Trophoblast cell (in vitro differentiated cells and primary cell): ENCODE results near the gene CEP55.

Experiments used
- DNase-seq, 2 donors: peaks; one replicate each; pipeline ENCODE4 v3.0.0-alpha.2; 2016
- H2AFZ ChIP-seq: 2 replicates; pipeline ENCODE4 v1.6.1; 2013; ENCODE audit warnings: low read length, moderate library complexity, mild to moderate bottlenecking; ENCODE audit not compliant: insufficient read depth, poor library complexity
- H2AK5ac ChIP-seq: 2 replicates; pipeline ENCODE4 v1.6.1; 2013; ENCODE audit warnings: mild to moderate bottlenecking, low read length
- H2BK120ac ChIP-seq: 2 replicates; pipeline ENCODE4 v1.6.1; 2013; ENCODE audit warnings: low read length, mild to moderate bottlenecking, moderate library complexity; ENCODE audit not compliant: insufficient read depth, poor library complexity
- H2BK12ac ChIP-seq: 2 replicates; pipeline ENCODE4 v1.6.1; 2013; ENCODE audit warnings: mild to moderate bottlenecking, low read length, moderate library complexity
- H2BK5ac ChIP-seq: 2 replicates; pipeline ENCODE4 v1.6.1; 2013; ENCODE audit warnings: low read length, low read depth, moderate library complexity, mild to moderate bottlenecking; ENCODE audit not compliant: poor library complexity
- H3K14ac ChIP-seq: 2 replicates; pipeline ENCODE4 v1.6.1; 2013; ENCODE audit warnings: mild to moderate bottlenecking, low read length
- H3K18ac ChIP-seq: 2 replicates; pipeline ENCODE4 v1.6.1; 2013; ENCODE audit warnings: mild to moderate bottlenecking, low read length
- H3K23ac ChIP-seq: 2 replicates; pipeline ENCODE4 v1.6.1; 2013; ENCODE audit warnings: low read length
- H3K27ac ChIP-seq: 2 replicates; pipeline ENCODE4 v1.5.1; 2013; ENCODE audit warnings: low read depth, mild to moderate bottlenecking, inconsistent platforms, low read length, moderate library complexity
- H3K27me3 ChIP-seq: 2 replicates; pipeline ENCODE4 v1.6.1; 2013; ENCODE audit warnings: inconsistent platforms, mild to moderate bottlenecking, low read length, moderate library complexity; ENCODE audit not compliant: insufficient read depth
- H3K36me3 ChIP-seq, 2 experiments: 1 replicate in 1 of 2; 2 replicates in 1 of 2; pipeline ENCODE4 v1.6.1; 2013; ENCODE audit warnings: low read length in 2 of 2, mild to moderate bottlenecking in 2 of 2, moderate library complexity in 1 of 2; ENCODE audit not compliant: insufficient read depth in 2 of 2, control insufficient read depth in 1 of 2
- H3K4ac ChIP-seq: 2 replicates; pipeline ENCODE4 v1.6.1; 2013; ENCODE audit warnings: low read depth, mild to moderate bottlenecking, low read length, moderate library complexity
- H3K4me1 ChIP-seq, 2 experiments: 1 replicate in 1 of 2; 2 replicates in 1 of 2; pipeline ENCODE4 v1.6.1; 2013; ENCODE audit warnings: low read length in 2 of 2, mild to moderate bottlenecking in 2 of 2, moderate library complexity in 1 of 2; ENCODE audit not compliant: insufficient read depth in 2 of 2, control insufficient read depth in 1 of 2
- H3K4me2 ChIP-seq: 2 replicates; pipeline ENCODE4 v1.6.1; 2013; ENCODE audit warnings: inconsistent platforms, mild to moderate bottlenecking, low read length, moderate library complexity
- H3K4me3 ChIP-seq: 2 replicates; pipeline ENCODE4 v1.5.1; 2013; ENCODE audit warnings: mild to moderate bottlenecking, low read depth, low read length, inconsistent platforms
- H3K79me1 ChIP-seq: one replicate; pipeline ENCODE4 v1.6.1; 2013; ENCODE audit warnings: low read length
- H3K79me2 ChIP-seq: 2 replicates; pipeline ENCODE4 v1.6.1; 2013; ENCODE audit warnings: low read length, mild to moderate bottlenecking; ENCODE audit not compliant: control insufficient read depth, insufficient read depth, poor library complexity
- H3K9ac ChIP-seq: 2 replicates; pipeline ENCODE4 v1.6.1; 2013; ENCODE audit warnings: mild to moderate bottlenecking, low read length
- H3K9me3 ChIP-seq: 2 replicates; pipeline ENCODE4 v1.6.1; 2013; ENCODE audit warnings: low read depth, mild to moderate bottlenecking, control low read depth, inconsistent platforms, low read length; ENCODE audit not compliant: insufficient read depth
- H4K12ac ChIP-seq: 2 replicates; pipeline ENCODE4 v1.6.1; 2013; ENCODE audit warnings: low read depth, mild to moderate bottlenecking, low read length, moderate library complexity
- H4K8ac ChIP-seq: 2 replicates; pipeline ENCODE4 v1.6.1; 2013; ENCODE audit warnings: low read depth, mild to moderate bottlenecking, low read length, moderate library complexity
- H4K91ac ChIP-seq: one replicate; pipeline ENCODE4 v1.6.1; 2013; ENCODE audit warnings: low read depth, mild to moderate bottlenecking, low read length, moderate library complexity
- WGBS: extraction: QIAGEN DNeasy Blood & Tissue Kit; methylation state at CpG from one replicate; pipeline ENCODE4 v1.1.7; 2013; ENCODE audit warnings: missing lambda C conversion rate; ENCODE audit not compliant: insufficient read length, insufficient coverage; ENCODE audit errors: extremely low coverage; 5-methylcytosine and 5-hydroxymethylcytosine counted together

CEP55 gene

DNA sequence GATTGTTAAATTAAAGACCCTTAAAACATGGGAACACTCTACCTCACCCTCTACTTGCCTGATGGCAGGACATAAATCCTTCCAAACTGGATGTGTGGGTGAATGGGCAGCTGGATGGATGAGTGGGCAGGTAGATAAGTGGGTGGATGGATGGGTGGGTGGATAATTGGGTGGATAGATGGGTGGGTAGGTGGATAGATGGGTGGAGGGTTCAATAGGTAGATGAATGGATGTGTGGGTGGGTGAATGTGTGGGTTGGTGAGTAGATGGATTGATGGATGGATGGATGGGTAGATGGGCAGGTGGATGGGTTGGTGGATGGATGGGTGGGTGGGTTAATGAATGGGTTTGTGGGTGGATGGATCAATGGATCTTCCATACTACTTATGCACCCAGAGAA, 51.1 kb downstream of the CEP55 start:
- no peak overlapping the region for H4K12ac ChIP-seq
- H3K27ac ChIP-seq = no peak overlapping the region
- H2BK12ac ChIP-seq = no peak overlapping the region
- H4K8ac ChIP-seq = no peak overlapping the region
- H3K27me3 ChIP-seq = no peaks in the 10 kb centered on the region
- H3K4me3 ChIP-seq = no peak overlapping the region
- H4K91ac ChIP-seq = no peak overlapping the region
- H3K36me3 ChIP-seq = no peaks in the 10 kb centered on the region
- no peak overlapping the region for H3K18ac ChIP-seq
- H3K79me2 ChIP-seq = no peaks in the 10 kb centered on the region
- no peak overlapping the region for H3K4me2 ChIP-seq
- H2AK5ac ChIP-seq = no peak overlapping the region
- H3K9ac ChIP-seq = no peak overlapping the region
- no peak overlapping the region for H2BK120ac ChIP-seq
- no peak overlapping the region for H2AFZ ChIP-seq
- no peaks in the 10 kb centered on the region for H3K79me1 ChIP-seq
- no peak overlapping the region for H3K14ac ChIP-seq
- no peak overlapping the region for H2BK5ac ChIP-seq
- H3K4ac ChIP-seq = no peak overlapping the region
- no peak overlapping the region for H3K23ac ChIP-seq
- no peaks in the 10 kb centered on the region for H3K9me3 ChIP-seq
- no peak for DNase-seq
- H3K4me1 ChIP-seq = peaks cover 0 to 1% of the 10 kb centered on the region in 2 experiments

DNA sequence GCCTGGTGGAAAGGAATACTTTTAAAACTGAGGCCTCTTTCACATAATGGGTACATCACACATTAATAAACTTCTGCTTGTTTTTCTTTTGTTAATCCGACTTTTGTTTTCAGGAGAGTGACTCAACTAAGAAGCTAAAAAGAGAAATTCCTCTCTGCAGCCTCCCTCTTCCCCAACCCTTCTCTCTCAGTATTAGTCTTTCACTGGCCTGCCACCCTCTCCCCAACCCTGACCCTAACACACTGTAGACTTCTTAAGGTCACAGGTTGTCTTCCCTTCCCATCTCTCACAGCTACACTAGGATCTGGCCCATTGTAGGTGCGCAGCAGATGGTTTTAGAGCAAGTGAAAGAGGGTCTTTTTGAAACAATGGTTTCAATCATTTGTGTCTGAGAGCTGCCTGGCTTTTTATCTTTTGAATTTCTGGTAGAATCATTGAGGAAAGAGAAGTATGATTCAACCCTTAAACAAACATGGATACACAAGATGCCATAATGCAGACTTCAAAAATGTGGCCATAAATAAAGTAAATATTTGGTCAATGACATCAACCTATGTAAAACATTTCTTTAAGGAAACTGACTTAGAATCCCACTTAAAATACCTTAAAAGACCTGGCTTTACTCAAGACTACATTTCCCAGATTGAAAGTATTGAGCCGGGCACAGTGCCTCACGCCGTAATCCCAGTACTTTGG, 52.1 kb downstream of the CEP55 start:
- no peak for DNase-seq
- H3K27me3 ChIP-seq = no peaks in the 10 kb centered on the region
- no peak overlapping the region for H2AK5ac ChIP-seq
- no peaks in the 10 kb centered on the region for H3K79me1 ChIP-seq
- H2AFZ ChIP-seq = no peak overlapping the region
- H2BK120ac ChIP-seq = no peak overlapping the region
- H3K4ac ChIP-seq = no peak overlapping the region
- no peak overlapping the region for H3K14ac ChIP-seq
- H4K12ac ChIP-seq = no peak overlapping the region
- H3K18ac ChIP-seq = no peak overlapping the region
- no CpG with 5 or more reads among the region's 5 CpGs for WGBS
- H4K91ac ChIP-seq = no peak overlapping the region
- no peak overlapping the region for H3K27ac ChIP-seq
- H3K79me2 ChIP-seq = no peaks in the 10 kb centered on the region
- H3K23ac ChIP-seq = no peak overlapping the region
- H2BK5ac ChIP-seq = no peak overlapping the region
- H3K36me3 ChIP-seq = no peaks in the 10 kb centered on the region
- peaks cover 0 to 2% of the 10 kb centered on the region in 2 experiments for H3K4me1 ChIP-seq
- no peak overlapping the region for H3K9ac ChIP-seq
- H3K9me3 ChIP-seq = no peaks in the 10 kb centered on the region
- no peak overlapping the region for H3K4me2 ChIP-seq
- H3K4me3 ChIP-seq = no peak overlapping the region
- H4K8ac ChIP-seq = no peak overlapping the region
- H2BK12ac ChIP-seq = no peak overlapping the region

DNA sequence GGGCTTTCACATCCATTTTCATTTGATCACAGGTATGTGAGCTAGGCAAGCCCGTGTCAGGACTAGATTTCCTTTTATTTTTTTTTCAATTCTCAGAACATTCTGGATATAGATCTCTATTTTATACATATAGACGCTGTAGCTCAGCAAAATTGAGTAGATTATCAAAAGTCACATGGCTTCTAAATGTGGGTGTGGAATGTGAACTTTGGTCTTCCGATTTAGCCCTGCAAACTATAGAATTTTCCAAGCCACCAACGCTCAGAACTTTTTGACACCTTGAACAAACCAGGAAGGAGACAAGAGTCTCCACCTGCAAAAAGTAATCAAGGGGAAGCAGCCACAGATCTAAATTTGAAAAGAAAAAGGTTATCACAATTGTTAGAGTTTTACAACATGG, 54.2 kb downstream of the CEP55 start:
- Histone ChIP-seq H3K4ac (no peak overlapping the region), H2BK120ac (no peak overlapping the region), H2AK5ac (no peak overlapping the region), H4K91ac (no peak overlapping the region), H3K9ac (no peak overlapping the region), H3K79me2 (no peaks in the 10 kb centered on the region), H2BK12ac (no peak overlapping the region), H3K79me1 (no peaks in the 10 kb centered on the region), H3K9me3 (no peaks in the 10 kb centered on the region), H3K36me3 (no peaks in the 10 kb centered on the region), H3K4me3 (no peak overlapping the region), H4K12ac (no peak overlapping the region), H3K4me1 (peaks cover 2 to 10% of the 10 kb centered on the region in 2 experiments), H3K27me3 (no peaks in the 10 kb centered on the region), H3K23ac (no peak overlapping the region), H2BK5ac (no peak overlapping the region), H3K14ac (no peak overlapping the region), H3K27ac (no peak overlapping the region), H4K8ac (no peak overlapping the region), H2AFZ (no peak overlapping the region), H3K4me2 (no peak overlapping the region), H3K18ac (no peak overlapping the region)
- no CpG with 5 or more reads among the region's 4 CpGs for WGBS
- DNase-seq = no peak

DNA sequence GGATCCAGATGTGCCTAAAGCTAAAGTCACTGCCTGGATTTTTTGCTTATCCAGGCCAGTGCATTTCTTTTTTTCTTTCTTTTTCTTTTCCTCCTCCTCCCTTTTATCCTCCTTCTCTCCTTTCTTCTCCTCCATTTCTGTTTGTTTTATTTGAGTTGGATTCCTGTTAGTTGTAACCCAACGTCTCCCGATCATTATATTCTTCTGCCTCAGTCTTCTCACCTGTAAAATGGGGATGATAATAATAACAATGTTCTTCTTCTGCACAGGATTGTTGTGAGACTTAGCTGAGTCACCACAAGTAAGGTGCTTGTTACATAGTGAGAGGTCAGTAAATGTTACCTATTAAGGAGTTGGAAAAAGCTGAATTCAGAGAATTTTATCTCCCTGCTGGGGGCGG, 56.4 kb downstream of the CEP55 start:
- Histone ChIP-seq H2AFZ (no peak overlapping the region), H3K36me3 (no peaks in the 10 kb centered on the region), H3K14ac (no peak overlapping the region), H3K4me2 (no peak overlapping the region), H4K12ac (no peak overlapping the region), H3K27me3 (no peaks in the 10 kb centered on the region), H2BK5ac (no peak overlapping the region), H3K4me3 (no peak overlapping the region), H3K18ac (no peak overlapping the region), H2BK12ac (no peak overlapping the region), H2BK120ac (no peak overlapping the region), H3K4me1 (peaks cover 2 to 10% of the 10 kb centered on the region in 2 experiments), H3K9me3 (no peaks in the 10 kb centered on the region), H3K79me1 (no peaks in the 10 kb centered on the region), H3K27ac (no peak overlapping the region), H3K23ac (no peak overlapping the region), H4K91ac (no peak overlapping the region), H3K79me2 (no peaks in the 10 kb centered on the region), H3K4ac (no peak overlapping the region), H4K8ac (no peak overlapping the region), H3K9ac (no peak overlapping the region), H2AK5ac (no peak overlapping the region)
- no peak for DNase-seq
- WGBS = no CpG with 5 or more reads among the region's 3 CpGs
